GM12891 (cell line): Measurements from ENCODE around the gene C17orf67.

Source experiments
- PAX5 ChIP-seq: IDR thresholded peaks from 2 replicates; pipeline ENCODE4 v1.6.1; 2011; ENCODE audit warnings: low read length, moderate library complexity, mild to moderate bottlenecking; ENCODE audit not compliant: insufficient read depth, severe bottlenecking
- POLR2A ChIP-seq: IDR thresholded peaks from 2 replicates; pipeline ENCODE4 v1.6.1; 2011; ENCODE audit warnings: low read depth, low read length, control low read depth
- POLR2AphosphoS5 ChIP-seq: IDR thresholded peaks from 2 replicates; pipeline ENCODE4 v1.6.1; 2011; ENCODE audit warnings: low read depth, low read length, control low read depth
- POU2F2 ChIP-seq: IDR thresholded peaks from 2 replicates; pipeline ENCODE4 v1.6.1; 2011; ENCODE audit warnings: low read depth, mild to moderate bottlenecking, control low read depth, low read length, moderate library complexity
- SPI1 ChIP-seq: IDR thresholded peaks from 2 replicates; pipeline ENCODE4 v1.6.1; 2011; ENCODE audit warnings: low read depth, low read length, control low read depth
- TAF1 ChIP-seq: IDR thresholded peaks from 2 replicates; pipeline ENCODE4 v1.6.1; 2011; ENCODE audit warnings: low read depth, low read length, control low read depth

GRCh38 chr17:56863974-56864373 is 30.3 kb upstream of the C17orf67 start:
- TF ChIP-seq POLR2A (no peak), POLR2AphosphoS5 (no peak), POU2F2 (no peak), TAF1 (no peak), SPI1 (no peak), PAX5 (no peak)
